Adipocyte (in vitro differentiated cells): ENCODE data around the gene DENND1A.

Experiments used
- DNase-seq: peaks from one replicate; pipeline ENCODE4 v3.0.0-alpha.2; 2015; ENCODE audit warnings: low read depth
- H3K27me3 ChIP-seq: replicated peaks from 2 replicates; pipeline ENCODE4 v1.7.0; 2013; ENCODE audit warnings: mild to moderate bottlenecking, low read length, moderate library complexity; ENCODE audit not compliant: control insufficient read depth, insufficient read depth
- H3K36me3 ChIP-seq: 2 replicates; pipeline ENCODE4 v1.7.0; 2013; ENCODE audit warnings: low read length, mild to moderate bottlenecking, moderate library complexity; ENCODE audit not compliant: control insufficient read depth, insufficient read depth, severe bottlenecking
- H3K4me1 ChIP-seq: 2 replicates; pipeline ENCODE4 v1.7.0; 2013; ENCODE audit warnings: mild to moderate bottlenecking, low read length, moderate library complexity; ENCODE audit not compliant: control insufficient read depth, insufficient read depth
- H3K4me3 ChIP-seq: 2 replicates; pipeline ENCODE4 v1.7.0; 2013; ENCODE audit warnings: mild to moderate bottlenecking, low read length, moderate library complexity
- H3K9ac ChIP-seq: 2 replicates; pipeline ENCODE4 v1.7.0; 2013; ENCODE audit warnings: mild to moderate bottlenecking, low read length, moderate library complexity
- H3K9me3 ChIP-seq: 2 replicates; pipeline ENCODE4 v1.7.0; 2013; ENCODE audit warnings: mild to moderate bottlenecking, low read length, moderate library complexity; ENCODE audit not compliant: control insufficient read depth

DENND1A gene

DNA sequence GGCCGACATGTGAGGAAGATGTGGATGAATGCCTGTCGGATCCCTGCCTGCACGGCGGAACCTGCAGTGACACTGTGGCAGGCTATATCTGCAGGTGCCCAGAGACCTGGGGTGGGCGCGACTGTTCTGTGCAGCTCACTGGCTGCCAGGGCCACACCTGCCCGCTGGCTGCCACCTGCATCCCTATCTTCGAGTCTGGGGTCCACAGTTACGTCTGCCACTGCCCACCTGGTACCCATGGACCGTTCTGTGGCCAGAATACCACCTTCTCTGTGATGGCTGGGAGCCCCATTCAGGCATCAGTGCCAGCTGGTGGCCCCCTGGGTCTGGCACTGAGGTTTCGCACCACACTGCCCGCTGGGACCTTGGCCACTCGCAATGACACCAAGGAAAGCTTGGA is 559.8 kb downstream of the DENND1A start:
- Histone ChIP-seq H3K9ac (no peak overlapping the region), H3K4me3 (no peak overlapping the region), H3K36me3 (no peaks in the 10 kb centered on the region), H3K4me1 (no peaks in the 10 kb centered on the region), H3K9me3 (no peaks in the 10 kb centered on the region), H3K27me3 (peaks cover 34% of the 10 kb centered on the region)
- no peak for DNase-seq

DNA sequence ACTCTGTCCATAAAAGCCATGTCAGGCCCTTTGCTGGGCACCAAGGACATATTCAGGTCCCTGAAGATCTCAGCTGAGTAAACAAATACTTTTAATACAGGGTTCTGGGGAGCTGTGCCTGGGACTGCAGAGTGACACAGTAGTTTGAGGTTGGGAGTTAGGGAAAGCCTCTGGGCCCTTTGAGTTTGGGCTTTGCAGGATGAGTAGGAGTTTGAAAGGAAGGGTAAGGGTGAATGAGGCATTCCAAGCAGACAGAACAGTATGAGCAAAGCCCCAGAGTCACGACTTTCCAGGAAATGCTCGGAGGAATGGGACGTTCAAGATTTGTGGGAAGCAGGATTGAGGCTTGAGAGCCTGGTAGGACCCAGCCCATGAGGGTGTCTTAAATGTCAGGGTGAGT is 560.6 kb downstream of the DENND1A start:
- no peaks in the 10 kb centered on the region for H3K4me1 ChIP-seq
- H3K9ac ChIP-seq, result no peak overlapping the region
- peaks cover 28% of the 10 kb centered on the region for H3K27me3 ChIP-seq
- H3K9me3 ChIP-seq, result no peaks in the 10 kb centered on the region
- H3K36me3 ChIP-seq, result no peaks in the 10 kb centered on the region
- DNase-seq, result no peak
- no peak overlapping the region for H3K4me3 ChIP-seq

DNA sequence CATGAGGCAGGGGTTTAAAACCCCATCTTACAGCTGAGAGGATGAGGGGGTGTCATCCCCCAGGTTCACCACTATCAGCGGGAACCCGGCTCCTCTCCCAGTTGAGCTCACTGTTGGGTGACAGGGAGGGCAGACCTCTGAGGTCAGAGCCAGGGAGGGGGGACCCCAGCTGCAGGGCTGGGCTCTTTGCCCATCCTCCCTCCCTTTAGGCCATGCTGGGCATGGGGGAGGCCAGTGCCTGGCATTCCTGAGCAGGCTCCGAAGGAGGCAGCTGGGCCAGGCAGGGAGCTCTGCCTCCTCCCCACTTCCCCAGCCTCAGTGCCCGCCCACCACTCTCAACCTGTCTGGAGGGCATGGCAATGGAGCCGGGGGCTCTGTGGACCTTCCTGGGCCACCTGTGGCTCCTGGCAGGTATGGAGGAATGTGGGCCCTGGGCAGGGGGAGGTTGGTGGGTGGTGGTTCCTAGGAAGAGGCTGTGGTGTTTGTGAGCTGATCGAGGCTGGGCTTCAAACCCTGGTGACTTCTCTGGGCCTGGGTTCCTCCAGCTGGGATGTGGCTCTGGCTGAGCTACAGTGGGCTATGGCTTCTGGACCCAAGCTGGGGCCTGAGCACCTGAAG is 561.3 kb downstream of the DENND1A start:
- H3K4me3 ChIP-seq, result no peak overlapping the region
- DNase-seq, result no peak
- no peaks in the 10 kb centered on the region for H3K36me3 ChIP-seq
- no peaks in the 10 kb centered on the region for H3K4me1 ChIP-seq
- H3K9me3 ChIP-seq, result no peaks in the 10 kb centered on the region
- H3K27me3 ChIP-seq, result peaks cover 23% of the 10 kb centered on the region
- H3K9ac ChIP-seq, result no peak overlapping the region

DNA sequence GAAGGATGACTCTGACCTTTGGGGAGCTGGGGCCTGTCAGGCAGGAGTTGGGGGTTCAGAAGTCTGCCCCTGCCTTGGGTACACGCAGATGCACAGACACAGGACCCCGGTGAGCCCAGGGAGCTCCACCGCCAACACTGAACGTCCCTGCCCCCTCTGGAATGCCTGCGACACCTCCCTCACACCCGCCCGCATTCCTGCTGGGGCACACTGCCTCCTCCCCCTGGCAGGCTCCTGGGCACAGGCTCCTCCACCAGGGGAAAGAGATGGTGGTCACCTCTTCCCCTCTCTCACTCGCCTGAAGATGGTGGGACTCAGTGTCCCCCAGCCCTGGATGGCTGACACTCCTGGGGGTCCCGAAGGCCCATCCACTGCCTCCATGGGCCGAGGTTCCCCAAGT is 561.9 kb downstream of the DENND1A start:
- no peaks in the 10 kb centered on the region for H3K4me1 ChIP-seq
- H3K9ac ChIP-seq, result no peak overlapping the region
- no peaks in the 10 kb centered on the region for H3K9me3 ChIP-seq
- no peak for DNase-seq
- peaks cover 23% of the 10 kb centered on the region for H3K27me3 ChIP-seq
- H3K4me3 ChIP-seq, result no peak overlapping the region
- H3K36me3 ChIP-seq, result no peaks in the 10 kb centered on the region

DNA sequence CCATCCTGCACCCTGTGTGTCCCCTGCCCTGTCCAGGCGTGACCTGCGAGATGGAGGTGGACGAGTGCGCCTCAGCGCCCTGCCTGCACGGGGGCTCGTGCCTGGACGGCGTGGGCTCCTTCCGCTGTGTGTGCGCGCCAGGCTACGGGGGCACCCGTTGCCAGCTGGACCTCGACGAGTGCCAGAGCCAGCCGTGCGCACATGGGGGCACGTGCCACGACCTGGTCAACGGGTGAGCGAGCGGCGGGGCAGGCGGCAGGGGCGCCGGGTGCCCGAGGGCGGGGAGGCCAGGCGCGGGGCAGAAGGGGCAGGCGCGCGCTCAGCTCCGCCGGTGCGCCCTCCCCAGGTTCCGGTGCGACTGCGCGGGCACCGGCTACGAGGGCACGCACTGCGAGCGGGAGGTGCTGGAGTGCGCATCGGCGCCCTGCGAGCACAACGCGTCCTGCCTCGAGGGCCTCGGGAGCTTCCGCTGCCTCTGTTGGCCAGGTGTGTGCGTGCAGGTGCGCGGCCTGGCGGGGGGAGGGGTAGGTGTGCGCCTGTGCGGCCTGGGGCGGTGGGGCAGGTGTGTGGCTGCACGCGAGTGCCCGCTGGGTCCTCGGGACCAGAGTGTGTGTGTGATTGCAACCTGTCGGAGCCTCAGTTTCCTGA is 563.9 kb downstream of the DENND1A start:
- Histone ChIP-seq H3K4me3 (no peak overlapping the region), H3K9me3 (no peaks in the 10 kb centered on the region), H3K9ac (no peak overlapping the region), H3K27me3 (peaks cover 17% of the 10 kb centered on the region), H3K4me1 (no peaks in the 10 kb centered on the region), H3K36me3 (no peaks in the 10 kb centered on the region)
- DNase-seq, result no peak

DNA sequence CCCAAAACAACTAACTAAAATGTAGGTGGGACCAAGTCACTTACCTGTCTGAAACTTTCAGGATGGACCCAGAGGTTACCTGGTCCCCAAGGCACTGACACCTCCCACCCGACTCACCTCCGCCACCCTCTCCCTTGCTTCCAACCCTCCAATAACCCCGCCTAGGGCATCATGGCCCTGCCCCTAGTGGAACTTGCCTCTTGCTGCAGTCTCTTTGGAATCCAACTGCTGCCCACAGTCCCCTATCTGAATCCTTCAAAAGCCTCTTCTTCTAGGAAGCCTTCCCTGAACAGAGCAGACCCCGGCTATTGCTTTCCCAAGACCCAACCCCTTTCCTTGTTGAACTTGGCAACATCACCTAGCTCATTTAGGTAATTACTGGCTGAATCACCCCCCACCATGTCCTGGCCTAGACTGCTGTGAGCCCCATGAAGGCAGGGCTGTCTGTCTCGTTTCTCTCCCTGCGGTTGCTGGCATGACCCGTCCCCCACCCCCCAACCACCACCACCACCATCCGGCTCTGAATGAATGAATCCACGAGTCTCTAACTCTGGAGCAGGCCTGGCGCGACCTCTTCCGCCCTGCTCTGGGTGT is 564.5 kb downstream of the DENND1A start:
- Histone ChIP-seq H3K36me3 (no peaks in the 10 kb centered on the region), H3K4me1 (no peaks in the 10 kb centered on the region), H3K27me3 (peaks cover 13% of the 10 kb centered on the region), H3K4me3 (no peak overlapping the region), H3K9ac (no peak overlapping the region), H3K9me3 (no peaks in the 10 kb centered on the region)
- no peak for DNase-seq

DNA sequence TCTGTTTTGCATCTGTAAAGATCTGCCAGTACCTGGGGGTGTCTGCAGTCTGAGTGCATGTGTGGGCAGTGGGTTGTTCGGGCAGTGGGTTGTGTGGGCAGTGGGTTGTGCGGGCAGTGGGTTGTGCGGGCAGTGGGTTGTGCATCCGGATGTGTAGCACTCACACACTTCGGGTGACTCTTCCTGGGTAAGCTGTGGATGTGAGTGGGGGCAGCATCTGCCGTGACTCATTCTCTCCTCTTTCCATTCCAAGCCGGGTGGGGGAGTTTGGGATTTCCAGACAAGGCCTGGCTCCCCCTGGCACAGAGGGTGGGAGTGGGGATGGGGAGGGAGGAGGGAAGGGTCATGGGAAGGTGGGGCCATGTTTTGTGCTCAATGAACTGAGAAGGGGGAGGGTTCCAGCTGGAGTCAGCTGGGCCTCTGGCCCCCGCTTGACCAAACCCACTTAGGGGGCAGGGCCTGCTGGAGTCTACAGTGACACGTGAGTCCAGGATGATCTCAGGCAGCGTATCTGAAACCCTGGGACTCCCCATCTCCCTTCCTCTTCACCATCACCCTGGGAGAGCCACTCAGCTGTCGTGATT is 565.6 kb downstream of the DENND1A start:
- Histone ChIP-seq H3K9me3 (no peaks in the 10 kb centered on the region), H3K9ac (no peak overlapping the region), H3K4me1 (no peaks in the 10 kb centered on the region), H3K4me3 (no peak overlapping the region), H3K36me3 (no peaks in the 10 kb centered on the region), H3K27me3 (peaks cover 11% of the 10 kb centered on the region)
- peak; percentile 27 for DNase-seq

DNA sequence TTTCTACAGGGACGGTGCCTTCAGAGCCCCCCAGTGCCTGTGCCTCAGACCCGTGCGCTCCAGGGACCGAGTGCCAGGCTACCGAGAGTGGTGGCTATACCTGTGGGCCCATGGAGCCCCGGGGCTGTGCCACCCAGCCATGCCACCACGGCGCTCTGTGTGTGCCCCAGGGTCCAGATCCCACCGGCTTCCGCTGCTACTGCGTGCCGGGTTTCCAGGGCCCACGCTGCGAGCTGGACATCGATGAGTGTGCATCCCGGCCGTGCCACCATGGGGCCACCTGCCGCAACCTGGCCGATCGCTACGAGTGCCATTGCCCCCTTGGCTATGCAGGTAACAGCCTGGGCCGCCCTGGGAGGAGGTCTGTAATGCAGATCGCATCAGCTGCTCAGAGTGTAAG is 567.1 kb downstream of the DENND1A start:
- DNase-seq, result no peak
- no peaks in the 10 kb centered on the region for H3K36me3 ChIP-seq
- no peak overlapping the region for H3K9ac ChIP-seq
- no peak overlapping the region for H3K4me3 ChIP-seq
- peaks cover 9% of the 10 kb centered on the region for H3K27me3 ChIP-seq
- H3K9me3 ChIP-seq, result no peaks in the 10 kb centered on the region
- no peaks in the 10 kb centered on the region for H3K4me1 ChIP-seq

DNA sequence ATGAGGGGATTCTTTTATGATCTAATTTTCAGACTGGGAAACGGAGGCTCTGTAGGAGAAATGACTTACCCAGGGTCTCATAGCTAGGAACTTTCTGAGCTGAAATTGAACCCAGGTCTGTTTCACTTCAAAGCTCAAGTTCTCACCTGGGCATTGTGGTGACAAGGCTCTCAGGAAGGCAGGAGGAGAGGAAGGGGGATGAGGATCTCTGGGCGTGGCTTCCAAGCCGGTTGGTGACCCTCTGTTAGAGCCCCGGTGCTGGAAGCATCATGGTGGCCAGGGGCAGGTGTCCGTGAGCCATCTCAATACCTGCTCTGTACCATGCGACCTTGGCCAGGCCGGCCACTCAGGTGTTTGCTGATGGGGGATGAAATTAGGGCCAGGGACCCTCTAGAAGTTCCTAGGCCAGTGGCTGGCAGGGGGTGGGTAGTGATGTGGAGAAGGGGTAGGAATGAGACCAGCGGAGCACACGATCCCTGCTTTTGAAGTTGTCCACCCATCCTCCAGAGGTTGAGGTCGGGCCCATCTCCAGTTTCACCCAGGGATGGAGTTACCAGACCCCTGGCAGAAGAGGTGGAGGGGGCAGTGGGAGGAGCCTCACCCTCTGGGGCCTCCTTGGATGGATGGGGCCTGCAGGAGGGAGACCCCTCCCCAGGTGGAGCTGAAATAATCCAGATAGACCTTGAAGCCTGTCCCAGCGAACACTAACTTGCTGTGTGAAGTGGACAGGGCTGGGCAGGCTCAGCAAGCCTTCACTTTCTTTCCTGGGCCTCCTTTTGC is 568.0 kb downstream of the DENND1A start:
- Histone ChIP-seq H3K9me3 (no peaks in the 10 kb centered on the region), H3K36me3 (no peaks in the 10 kb centered on the region), H3K27me3 (peaks cover 11% of the 10 kb centered on the region), H3K4me3 (no peak overlapping the region), H3K9ac (no peak overlapping the region), H3K4me1 (no peaks in the 10 kb centered on the region)
- no peak for DNase-seq

DNA sequence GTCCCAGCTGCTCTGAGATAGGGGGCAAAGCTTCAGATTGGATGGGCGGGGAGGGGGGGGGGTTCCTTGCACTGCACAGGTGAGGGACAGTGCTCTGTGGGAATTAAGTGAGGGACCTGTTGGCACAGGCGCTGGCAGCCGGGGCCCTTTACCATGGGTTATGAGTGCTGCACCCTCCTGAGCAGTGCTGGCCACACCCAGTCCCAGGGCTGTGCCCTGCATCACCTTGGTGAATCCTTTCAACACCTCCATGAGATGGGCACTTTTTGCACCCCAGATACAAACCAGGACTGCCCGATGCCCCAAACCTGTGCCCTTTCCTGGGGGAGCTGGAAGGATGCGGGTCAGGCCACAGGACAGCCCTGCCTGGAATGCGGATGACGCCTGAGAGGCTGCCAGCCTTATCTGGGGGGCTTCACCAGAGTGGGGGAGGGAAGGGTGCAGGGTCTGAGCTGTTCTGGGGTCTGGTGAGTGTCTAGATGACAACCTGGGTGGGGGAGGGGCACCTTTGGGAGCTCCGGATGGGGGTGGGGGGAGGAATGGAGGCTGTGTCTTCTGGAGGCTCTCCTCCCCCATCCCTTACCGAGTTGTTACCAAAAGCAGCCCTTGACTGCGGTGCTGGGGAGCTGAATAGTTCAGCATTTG is 568.7 kb downstream of the DENND1A start:
- no peaks in the 10 kb centered on the region for H3K9me3 ChIP-seq
- no peak for DNase-seq
- peaks cover 15% of the 10 kb centered on the region for H3K27me3 ChIP-seq
- no peaks in the 10 kb centered on the region for H3K36me3 ChIP-seq
- H3K9ac ChIP-seq, result no peak overlapping the region
- no peak overlapping the region for H3K4me3 ChIP-seq
- H3K4me1 ChIP-seq, result no peaks in the 10 kb centered on the region
